HG02840 (cell line): ENCODE measurements around the gene SLC38A8.

Experiments
- ATAC-seq: cut with Tn5 transposase; IDR thresholded peaks from one replicate; pipeline ENCODE4 v1.9.1; 2021; ENCODE audit warnings: mild to moderate bottlenecking, moderate library complexity, moderate number of reproducible peaks; ENCODE audit not compliant: unreplicated experiment, low FRiP score

SLC38A8 gene

DNA sequence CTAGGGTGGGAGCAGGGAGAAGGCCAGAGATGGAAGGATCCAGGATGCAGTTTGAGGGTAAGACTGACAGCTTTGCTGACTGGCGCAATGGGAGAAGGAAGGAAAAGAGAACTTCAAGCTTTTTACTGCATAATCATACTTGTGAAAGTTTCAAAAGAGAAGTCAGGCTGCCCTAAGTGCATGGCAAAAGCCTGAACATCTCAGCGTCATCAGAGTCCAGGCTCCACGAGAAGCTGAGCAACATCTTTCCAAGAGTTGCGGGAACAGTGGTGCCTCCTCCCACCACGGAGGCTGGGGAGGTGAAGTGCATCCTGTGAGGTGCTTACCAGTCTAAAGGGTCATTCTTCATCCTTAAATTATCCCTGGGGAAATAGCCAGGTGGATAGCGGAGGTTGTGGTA, 26.9 kb upstream of the SLC38A8 start:
- ATAC-seq, result no peak

DNA sequence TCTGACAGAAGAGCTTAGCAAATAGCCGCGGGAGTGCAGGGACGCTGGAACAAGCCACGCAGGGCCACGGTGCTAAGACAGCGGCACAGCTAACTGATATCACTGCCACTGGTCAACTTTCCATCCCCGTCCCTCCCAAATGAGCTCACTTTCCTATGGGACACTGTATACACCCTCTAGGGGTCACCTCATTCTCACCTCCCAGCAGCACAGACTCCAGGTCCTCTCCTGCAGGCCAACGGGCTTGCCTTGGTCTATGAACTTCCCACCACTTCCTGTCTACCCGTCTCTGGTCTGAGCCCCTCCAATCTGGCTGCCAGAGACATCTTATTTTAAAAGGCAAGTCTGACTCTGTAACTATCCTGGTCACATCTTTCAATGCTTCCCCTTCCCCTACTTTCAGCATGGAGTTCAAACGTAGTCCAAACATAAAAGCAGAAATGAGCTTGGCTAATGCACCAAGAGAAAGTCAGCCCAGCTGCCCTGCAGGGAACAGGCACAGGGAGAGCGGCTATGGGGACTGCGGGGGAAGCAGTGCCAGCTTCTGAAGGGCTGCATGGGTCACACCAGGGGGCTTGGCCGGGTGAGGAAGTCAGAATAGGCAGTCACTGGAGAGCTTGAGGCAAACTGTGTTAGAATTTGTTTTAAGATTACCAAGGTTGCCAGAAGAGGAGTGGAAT, 26.3 kb upstream of the SLC38A8 start:
- no peak for ATAC-seq

DNA sequence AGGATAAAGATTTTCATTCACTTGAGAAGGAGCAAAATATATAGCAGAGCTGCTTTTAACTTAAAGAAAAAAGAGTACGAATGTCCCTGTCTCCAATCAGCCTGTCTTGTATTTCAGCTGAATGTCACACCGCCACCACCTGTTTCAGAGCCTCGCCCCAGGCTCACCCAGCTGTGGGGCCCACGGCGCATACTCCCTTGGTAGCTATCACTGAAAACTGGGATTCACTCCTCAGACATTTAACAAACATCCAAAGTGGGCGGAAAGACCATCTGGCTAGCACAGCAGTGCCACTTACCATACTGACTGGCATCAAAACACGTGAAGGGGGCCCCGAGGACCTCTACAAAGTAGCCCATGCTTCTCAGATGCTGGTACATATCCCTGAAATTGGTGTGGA, 25.4 kb upstream of the SLC38A8 start:
- no peak for ATAC-seq

DNA sequence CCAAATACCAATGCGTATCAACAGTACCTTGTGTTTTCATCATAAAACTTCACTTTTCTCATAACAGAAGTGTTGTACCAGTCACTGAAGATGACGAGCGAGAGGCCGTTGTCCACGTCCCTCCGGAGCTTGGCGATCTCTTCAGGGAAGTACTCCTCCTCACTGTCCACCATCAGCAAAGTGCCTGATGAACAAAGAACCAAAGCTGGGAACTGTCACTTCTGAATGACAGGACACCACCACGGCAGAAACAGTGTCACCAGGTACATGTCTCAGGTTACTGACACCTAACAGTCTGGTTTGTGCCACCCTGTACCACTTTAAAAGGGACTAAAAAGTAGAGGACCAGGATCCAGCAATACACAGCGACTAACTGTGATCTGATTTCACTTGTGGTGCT, 25.0 kb upstream of the SLC38A8 start:
- no peak for ATAC-seq

DNA sequence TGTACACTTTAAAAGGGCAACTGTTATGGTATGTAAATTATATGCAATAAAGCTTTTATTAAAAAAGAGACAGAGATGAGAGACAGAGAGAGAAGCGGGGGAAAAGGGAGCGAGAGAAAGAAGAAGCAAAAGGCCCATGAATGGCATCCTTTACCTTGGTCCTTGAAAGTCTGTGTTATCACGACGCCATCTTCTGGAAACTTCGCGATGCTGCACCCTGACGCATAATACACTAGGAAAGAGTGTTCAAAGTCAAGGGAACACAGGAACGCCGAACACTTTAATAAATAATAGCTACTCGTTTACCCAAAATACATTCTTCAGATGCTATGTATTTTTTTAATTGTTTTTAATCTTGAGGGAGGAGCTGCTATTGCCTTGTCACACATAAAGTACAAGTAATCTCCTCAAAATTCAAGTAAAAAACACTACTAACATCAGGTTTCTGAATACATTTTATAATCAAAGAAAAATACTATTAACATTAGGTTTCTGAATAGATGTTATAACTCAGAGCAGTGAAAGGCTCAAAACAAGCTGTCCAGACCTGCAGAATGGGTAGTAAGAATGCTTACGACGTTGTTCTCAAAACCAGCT, 23.0 kb upstream of the SLC38A8 start:
- no peak for ATAC-seq

DNA sequence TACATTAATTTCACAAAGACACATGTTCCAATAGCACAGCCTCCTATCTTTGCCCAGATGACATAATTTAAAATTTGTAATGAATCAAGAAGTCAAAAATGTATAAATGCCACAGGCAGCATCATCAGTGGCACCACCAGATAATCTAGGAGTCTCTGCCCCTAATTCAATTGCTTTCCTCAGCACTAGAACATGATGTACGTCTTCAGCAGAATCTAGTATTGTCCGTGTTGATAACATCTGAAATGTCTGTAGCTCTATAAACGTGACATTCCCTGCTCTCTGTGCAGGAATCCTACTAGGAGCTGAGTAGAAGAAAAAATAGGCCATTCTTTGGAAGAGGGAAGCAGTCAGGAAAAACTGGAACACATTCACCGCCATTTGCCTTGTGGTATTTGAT, 21.4 kb upstream of the SLC38A8 start:
- no peak for ATAC-seq

DNA sequence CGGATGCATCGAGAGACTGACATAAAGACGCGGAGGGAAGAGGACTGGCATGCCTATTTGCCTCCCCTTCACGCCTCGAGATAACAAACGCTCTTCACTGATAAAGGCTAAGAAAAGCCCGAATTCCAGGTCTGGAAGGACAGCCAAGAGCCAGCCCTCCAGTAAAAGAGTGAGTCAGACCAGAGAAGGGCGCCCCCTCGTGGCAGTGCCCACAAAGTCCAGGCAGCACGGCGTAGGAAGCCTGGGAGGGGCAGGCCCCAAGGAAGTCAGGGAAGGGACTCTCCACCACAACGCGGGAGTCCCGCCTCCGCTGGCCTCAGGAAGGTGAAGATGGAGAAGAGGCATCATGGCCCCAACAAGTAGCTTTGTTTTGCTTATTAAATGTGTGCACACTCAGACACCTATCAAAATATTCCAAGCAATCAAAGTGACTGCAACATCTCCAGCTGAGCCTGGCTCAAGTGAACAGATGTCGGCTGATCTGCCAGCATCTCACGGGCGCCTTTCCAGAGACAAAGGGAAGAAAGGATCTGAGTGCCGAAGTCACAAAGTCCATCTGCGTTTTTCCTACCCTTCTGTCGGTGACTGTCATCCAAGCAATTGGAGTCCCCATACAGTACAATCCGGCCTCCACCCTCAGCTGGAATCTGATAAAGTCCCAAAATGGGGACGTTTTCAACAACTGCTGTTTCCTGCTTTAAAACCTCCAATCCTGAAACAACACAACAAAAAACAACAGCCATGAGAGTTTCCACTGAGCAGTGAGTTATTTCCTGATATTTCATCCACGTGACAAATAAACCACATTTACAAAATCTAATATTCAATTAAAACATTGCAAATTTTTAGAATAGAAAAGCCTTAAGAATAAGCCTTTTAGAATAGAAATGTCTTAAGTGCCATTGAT, 20.4 kb upstream of the SLC38A8 start:
- no peak for ATAC-seq

DNA sequence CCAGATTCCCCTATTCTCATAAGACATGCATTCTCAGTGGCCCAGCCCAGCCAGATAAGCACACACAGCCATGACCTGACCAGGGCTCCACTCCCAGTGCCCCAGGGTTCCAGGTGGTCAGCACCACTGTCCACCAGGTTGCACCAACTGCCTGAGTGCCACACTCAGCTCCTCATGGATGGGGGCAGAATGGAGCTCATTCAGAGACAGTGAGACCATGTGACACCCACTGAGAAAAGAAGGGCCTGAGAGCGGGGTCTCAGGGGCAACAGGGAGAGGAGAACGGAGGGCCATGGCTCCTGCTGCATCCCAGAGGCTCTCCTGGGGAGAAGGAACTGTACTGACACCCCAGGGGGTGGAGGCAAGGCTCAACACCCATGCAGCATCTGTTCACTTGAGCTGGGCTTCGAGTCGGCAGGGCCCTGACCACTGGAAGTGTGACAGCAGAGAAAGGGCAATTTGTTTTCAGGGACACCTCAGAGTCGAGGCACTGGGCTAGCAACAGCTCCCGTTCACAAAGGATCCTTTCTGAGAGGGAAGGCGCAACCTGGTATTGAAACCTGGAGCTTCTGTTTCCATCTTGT, 18.7 kb upstream of the SLC38A8 start:
- ATAC-seq, result no peak

DNA sequence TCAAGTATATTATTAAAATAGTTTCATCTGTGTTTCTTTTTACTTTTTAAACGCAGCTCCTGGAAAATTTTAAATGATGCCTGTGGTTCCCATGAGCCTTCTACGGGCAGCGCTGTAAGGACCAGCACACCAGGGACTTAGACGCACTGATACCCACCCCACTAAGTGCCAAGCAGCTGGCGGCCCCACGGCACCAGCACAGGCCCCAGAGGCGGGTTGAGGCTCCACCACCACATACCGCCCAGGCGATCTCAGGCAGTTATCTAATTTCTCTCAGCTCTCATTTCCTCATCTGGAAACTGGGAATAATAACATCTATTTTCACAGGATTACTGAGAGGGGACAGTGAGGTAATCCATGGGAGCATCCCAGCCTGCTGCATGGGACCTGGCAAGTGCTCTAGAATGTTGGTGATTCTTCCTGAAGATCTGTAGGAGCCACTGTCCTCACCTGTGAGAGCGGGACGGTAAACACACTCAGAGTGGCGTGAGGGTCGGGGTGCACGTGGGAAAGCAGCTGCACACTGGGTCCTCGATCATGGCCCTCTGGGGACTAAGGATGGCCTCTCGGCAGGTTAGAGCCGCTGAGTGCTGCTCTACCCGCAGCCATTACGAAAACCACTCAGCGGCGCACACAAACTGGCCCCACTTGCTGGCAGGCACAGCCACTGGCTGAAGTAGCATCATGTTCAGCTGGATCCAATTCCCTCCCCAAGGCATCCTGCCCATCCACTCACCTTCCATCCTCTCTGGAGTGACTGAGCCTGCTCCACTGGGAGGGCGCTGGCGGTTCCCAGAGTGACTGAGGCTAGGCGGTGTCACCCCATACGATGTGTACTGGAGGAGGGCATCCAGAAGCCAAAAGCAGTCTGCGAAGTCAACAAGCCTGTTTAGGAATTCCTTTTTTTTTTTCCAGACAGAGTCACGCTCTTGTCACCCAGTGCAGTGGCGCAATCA, 17.6 kb upstream of the SLC38A8 start:
- no peak for ATAC-seq

DNA sequence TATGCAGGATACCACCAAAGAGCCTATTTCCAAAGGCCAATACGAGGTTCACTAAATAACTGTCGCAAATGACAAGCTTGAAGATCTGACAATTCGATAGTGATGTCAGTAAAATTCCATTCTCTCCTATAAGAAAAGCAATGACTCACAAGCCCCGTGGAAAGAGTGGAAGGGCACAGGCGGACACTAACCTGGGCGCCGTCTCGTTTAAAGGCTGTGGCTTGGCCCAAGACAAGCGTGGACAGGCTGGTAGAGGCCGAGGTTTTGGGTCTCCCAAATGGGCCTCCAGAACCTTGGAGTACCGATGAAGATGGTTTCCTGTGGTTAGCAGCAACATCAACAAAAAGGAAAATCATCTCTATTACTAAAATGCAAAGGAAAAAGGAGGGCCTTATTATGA, 16.5 kb upstream of the SLC38A8 start:
- ATAC-seq, result no peak

DNA sequence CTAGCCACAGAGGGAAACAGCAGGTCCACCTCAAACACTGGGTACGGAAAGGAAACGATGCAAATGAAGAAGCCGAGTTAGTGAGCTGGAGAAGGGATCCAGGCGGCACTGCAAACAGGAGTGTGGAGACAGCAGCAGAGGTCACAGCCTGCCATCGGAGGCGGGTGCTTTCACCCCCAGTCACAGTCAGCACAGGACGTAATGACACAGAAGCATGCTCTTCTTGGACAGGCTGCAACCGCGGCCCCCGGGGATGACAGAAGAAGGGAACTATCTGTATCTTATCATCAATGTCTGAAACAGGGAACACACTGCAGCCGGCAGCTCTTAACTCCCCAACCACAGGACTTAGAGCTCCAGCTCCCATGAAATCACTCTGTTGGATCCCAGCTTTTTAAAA, 16.1 kb upstream of the SLC38A8 start:
- no peak for ATAC-seq

DNA sequence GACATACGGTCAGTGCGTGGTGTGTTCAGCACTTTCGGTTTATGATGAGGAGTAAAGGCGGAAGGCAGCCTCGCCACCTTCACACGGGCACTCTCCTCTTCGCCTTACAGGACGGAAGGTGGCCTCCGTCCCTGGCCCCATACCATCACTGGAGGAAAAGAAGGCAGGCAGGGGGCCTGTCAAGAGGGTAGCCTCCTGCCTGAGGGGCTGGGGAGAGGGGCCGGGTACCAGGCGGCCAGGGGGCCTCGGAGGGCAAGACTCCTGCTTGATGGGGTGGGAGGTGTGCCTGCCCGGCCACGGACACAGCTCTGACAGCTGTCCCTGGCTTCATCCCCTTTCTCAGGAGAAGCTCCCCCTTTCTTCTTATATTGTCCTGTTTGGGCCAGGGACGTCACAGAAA, 15.6 kb upstream of the SLC38A8 start:
- no peak for ATAC-seq

DNA sequence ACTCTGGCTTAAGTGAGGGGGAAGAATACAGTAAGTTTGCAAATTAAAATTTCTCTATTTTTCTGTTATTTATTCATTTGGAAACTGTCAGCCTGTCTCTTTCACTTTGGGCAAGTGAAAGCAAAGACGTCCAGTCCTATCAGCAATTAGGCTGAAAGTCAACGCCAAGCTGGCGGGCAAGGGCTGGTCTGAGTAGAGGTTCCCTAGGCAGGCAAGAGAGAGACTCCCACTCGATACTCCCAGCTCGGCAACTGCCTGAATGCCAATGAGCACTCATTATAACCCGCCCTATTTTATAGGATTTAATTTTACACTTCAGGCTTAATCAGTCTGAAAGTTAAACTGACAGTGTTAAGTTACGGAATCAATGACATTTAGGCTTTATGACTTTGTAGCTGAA, 14.3 kb upstream of the SLC38A8 start:
- ATAC-seq, result no peak

DNA sequence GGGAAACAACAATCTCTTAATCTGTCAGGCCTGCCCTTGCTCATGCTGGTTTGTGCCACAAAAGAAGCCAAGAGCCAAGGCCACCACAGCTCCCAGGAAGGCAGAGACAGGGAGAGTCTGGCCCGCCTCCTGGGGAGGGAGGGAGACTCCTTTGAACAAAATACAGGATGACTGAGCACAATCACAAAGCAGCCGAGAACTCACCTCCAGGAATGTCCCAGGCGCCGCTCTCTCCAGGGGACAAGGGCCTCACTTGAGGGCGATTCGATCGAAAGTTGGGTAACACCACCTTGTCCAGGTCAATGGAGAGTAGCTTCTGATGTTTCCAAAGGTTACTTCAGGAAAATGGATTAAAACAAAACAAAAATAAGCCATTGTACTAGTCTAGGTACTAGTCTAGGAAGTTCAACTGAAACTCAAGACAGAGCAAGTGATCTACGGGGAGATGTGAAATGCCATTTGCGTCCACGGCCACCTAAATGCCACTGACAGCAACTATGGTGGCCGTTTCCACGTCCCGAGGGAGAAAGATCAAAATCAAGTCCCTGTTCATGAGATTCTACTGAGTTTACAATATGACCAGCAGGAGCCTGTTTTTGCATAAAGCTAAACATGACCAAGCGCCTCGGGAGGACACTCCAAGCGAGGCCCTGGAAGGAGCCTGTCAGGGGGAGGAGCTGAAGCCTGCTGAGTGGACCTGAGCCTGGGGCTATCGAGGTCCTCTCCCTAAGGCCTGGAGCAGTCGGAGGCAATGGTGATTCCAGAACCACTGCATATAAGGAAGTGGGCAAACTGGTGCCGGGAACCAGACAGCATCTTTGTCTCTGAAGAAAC, 13.4 kb upstream of the SLC38A8 start:
- ATAC-seq, result no peak

DNA sequence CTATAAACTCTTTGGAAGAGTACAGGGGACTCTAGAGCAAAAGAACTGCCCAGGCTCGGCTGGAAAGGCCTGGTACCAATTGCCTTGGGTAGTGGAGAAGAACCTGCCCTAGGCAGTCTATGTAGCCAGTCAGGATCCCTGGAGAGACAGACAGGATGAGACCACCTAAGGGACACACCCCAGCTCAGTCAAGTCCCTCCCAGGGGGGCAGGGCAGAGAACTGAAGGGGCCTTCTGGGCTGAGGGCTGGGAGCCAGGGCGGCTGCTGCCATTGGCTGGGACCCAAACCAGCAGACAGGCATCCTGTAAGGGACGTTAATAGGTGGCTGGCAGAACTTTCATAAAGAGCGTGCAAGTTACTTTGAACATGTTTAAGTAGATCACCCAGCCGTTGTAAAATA, 12.8 kb upstream of the SLC38A8 start:
- no peak for ATAC-seq

DNA sequence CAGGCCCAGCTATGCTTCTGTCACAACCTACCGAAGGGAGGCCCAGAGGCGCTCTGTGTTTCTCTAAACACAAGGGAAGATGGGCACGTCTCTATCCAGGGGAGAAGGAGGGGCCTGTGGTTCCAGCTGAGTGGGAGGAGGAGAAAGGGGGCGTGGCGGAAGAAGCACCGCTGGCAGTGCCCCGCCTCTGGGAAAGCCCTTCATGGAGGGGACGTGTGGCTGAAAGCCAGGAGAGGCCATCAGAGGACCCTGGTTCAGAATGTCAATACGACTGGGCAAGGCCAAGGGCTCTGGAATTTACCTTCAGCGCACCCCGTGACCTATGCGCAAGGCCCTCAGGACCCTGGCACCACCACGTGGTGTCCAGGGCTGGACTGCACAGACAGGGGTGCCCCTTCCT, 12.3 kb upstream of the SLC38A8 start:
- no peak for ATAC-seq

DNA sequence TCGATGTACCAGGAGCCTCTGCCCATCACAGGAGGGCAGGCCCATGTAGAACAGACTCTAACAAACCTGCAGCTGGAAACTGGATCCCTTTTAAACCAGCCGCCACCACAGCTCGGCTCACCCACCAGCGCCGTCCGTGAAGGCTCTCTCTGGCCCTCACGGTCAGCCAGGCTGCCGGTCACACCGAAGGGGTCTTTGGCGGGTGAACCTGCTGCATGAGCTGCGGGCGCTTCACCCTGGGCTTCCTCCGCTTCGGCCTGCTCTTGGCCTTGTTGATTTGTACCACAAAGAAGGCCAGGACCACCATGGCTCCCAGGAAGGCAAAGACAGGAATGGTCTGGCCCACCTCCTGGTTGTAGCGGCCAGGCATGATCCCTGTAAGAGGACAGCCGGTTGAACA, 11.7 kb upstream of the SLC38A8 start:
- no peak for ATAC-seq

DNA sequence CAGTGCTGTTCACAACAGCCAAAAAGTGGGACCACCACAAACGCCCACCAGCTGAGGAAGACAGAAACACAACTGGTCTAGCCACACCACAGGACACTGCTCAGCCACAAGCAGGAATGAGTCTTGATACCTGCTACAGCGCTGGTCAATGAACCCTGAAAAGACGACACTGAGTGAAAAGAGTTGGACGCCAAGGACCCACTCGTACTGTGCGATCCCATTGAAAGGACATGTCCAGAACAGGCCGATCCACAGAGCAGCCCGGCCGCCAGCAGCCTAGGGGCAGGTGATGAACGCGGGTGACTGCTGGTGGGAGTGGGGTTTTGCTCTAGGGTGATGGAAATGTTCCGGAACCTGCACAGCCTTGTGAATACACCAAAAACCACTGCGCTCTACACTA, 10.6 kb upstream of the SLC38A8 start:
- ATAC-seq, result no peak

DNA sequence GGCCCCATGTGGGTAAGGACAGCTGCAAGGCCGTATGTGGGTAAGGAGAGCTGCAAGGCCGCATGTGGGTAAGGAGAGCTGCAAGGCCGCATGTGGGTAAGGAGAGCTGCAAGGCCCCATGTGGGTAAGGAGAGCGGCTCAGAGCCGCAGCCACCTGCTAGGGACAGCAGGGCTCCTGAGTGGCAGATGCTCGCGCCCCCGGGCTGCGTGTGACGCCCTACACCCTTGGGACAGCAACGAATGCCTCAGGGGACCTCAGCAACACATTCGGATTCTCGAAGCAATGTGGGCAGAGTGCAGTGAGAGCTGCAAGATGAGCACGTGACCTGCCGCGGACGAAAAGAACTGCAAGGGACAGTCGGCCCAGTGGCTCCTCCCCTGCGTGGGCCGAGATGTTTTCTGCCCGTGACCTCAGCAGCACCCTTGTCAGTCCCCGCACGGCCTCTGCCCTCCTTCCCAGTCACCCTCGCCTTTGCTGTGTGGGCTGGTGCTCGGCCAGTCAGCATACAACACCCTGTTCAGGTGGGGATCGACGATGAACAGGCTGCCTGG, 9.6 kb upstream of the SLC38A8 start:
- ATAC-seq, result no peak
